ENCODE results near the gene WRNIP1. TPM values are rescaled to one million over a fixed set of nuclear protein-coding genes. Genes with fewer than 3 reads are reported as not detected.

WRNIP1 gene
- polyA plus RNA-seq, 6 donors from 2014 or later: 33.9 to 53.6 (median 38.5) TPM

GRCh38 chr6:2831392-2831791, 66.2 kb downstream of the WRNIP1 start:
- Mint-ChIP-seq H3K27ac (peak overlapping the region in 1 of 6 donors; percentile 44), H3K36me3 (peaks cover 21 to 26% of the 10 kb centered on the region in 2 donors), H3K4me1 (peaks cover 10 to 16% (median 11%) of the 10 kb centered on the region in 3 donors), H3K4me3 (no peak overlapping the region), H3K9me3 (peaks cover 0 to 2% (median 0%) of the 10 kb centered on the region in 7 donors), H3K27me3 (no peaks in the 10 kb centered on the region)
- DNase-seq (no peak), ATAC-seq (ENCODE audit: low read depth in 2 of 2) (no peak)

- DNase-seq (no peak), ATAC-seq (ENCODE audit: low read depth in 2 of 2) (no peak)
- Mint-ChIP-seq H3K27ac (peak overlapping the region in 2 of 6 donors; percentile 1 to 60), H3K9me3 (peaks cover 0 to 2% (median 0%) of the 10 kb centered on the region in 7 donors), H3K36me3 (peaks cover 21 to 33% of the 10 kb centered on the region in 2 donors), H3K4me1 (peaks cover 13 to 24% (median 15%) of the 10 kb centered on the region in 3 donors), H3K27me3 (no peaks in the 10 kb centered on the region), H3K4me3 (no peak overlapping the region)
These were observed 69.1 kb downstream of the WRNIP1 start for GRCh38 chr6:2834262-2834661.

Other genes starting within 250 kb of the WRNIP1 start
- under 1 TPM in 4 of 6 donors, not detected in 2; 0.04 to 0.13 (median 0.10) TPM for gene MYLK4, start 14.5 kb upstream of the WRNIP1 start, polyA plus RNA-seq (ENCODE audit: low read depth in 6 of 6)
- 100 to 1,000 TPM in 2 of 6 donors, 10 to 100 TPM in 4; 84.7 to 107 (median 93.7) TPM for gene SERPINB1, start 76.5 kb downstream of the WRNIP1 start, polyA plus RNA-seq (ENCODE audit: low read depth in 6 of 6)
- 10 to 100 TPM; 18.2 to 35.2 (median 27.7) TPM for gene SERPINB9, start 137.9 kb downstream of the WRNIP1 start, polyA plus RNA-seq (ENCODE audit: low read depth in 6 of 6)
- gene SERPINB6, start 206.2 kb downstream of the WRNIP1 start, polyA plus RNA-seq (ENCODE audit: low read depth in 6 of 6): 10 to 100 TPM; 30.2 to 90.6 (median 71.2) TPM
- 10 to 100 TPM in 4 of 6 donors, 1 to 10 TPM in 2; 8.0 to 23.2 (median 14.3) TPM for gene NQO2, start 234.5 kb downstream of the WRNIP1 start, polyA plus RNA-seq (ENCODE audit: low read depth in 6 of 6)